Activated naive CD8-positive, alpha-beta T cell (primary cell): Measurements from ENCODE around the gene OR51E1.

Experiments used
- H3K27ac Mint-ChIP-seq: one replicate; pipeline ENCODE4 v1.8.0; 2021; ENCODE audit warnings: mixed read lengths
- H3K27me3 Mint-ChIP-seq: one replicate; pipeline ENCODE4 v1.8.0; 2021; ENCODE audit warnings: mixed read lengths
- H3K36me3 Mint-ChIP-seq: one replicate; pipeline ENCODE4 v1.8.0; 2021; ENCODE audit warnings: mixed read lengths
- H3K4me1 Mint-ChIP-seq: one replicate; pipeline ENCODE4 v1.8.0; 2021; ENCODE audit warnings: low read depth, mixed read lengths
- H3K4me3 Mint-ChIP-seq: one replicate; pipeline ENCODE4 v1.8.0; 2021; ENCODE audit warnings: mild to moderate bottlenecking, mixed read lengths
- H3K9me3 Mint-ChIP-seq: one replicate; pipeline ENCODE4 v1.8.0; 2021; ENCODE audit warnings: low read depth, mixed read lengths

The OR51E1 gene, protein sequence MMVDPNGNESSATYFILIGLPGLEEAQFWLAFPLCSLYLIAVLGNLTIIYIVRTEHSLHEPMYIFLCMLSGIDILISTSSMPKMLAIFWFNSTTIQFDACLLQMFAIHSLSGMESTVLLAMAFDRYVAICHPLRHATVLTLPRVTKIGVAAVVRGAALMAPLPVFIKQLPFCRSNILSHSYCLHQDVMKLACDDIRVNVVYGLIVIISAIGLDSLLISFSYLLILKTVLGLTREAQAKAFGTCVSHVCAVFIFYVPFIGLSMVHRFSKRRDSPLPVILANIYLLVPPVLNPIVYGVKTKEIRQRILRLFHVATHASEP

DNA sequence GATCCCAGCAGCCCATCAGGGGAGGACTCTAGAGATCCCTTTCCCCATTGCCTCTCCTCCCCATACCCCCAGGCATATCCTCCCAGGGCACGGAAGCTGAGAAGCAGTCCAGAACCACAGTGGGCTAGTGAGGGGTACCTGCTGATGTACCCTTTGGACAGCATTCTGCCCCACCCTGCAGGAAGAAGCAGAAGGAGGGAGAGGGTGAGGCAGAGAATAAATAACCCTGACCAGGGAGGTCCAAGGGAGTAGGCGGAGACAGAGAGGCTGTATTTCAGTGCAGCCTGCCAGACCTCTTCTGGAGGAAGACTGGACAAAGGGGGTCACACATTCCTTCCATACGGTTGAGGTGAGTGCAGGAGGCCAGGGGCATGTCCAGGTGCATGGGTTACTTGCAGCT is at the start of gene OR51E1:
Gene OR51E1 (plus strand): TSS at position 301 of the 400 bp plus-strand sequence. CDS start 8,545 bp downstream, outside the sequence.
- no peak within 1 kb of the TSS for H3K27ac Mint-ChIP-seq

DNA sequence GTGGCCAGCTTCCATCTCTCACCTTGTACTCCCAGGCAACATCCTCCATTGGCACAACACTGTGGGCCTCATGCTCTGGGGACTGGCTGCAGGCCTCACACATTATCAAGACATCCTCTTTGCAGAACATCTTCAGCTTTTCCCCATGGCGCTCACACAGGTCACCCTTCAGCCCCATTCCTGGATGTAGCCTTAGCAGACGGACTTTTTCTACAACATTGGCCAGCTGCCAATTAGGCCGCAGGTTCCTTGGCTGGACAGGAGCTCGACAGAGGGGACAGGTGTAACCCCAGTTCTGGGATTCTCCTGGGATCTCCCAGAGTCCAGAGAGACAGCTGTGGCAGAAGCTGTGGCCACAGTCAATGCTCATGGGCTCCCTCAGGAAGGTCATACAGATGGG is 38.7 kb upstream of the OR51E1 start:
- no peaks in the 10 kb centered on the region for H3K27me3 Mint-ChIP-seq

More for the DNA sequence above, at the start of gene OR51E1:
- peaks cover 12% of the 10 kb centered on the region for H3K27me3 Mint-ChIP-seq
- H3K36me3 Mint-ChIP-seq = no peaks in the 10 kb centered on the region
- no peaks in the 10 kb centered on the region for H3K9me3 Mint-ChIP-seq
- H3K4me3 Mint-ChIP-seq = no peak within 1 kb of the TSS
- no peaks in the 10 kb centered on the region for H3K4me1 Mint-ChIP-seq

DNA sequence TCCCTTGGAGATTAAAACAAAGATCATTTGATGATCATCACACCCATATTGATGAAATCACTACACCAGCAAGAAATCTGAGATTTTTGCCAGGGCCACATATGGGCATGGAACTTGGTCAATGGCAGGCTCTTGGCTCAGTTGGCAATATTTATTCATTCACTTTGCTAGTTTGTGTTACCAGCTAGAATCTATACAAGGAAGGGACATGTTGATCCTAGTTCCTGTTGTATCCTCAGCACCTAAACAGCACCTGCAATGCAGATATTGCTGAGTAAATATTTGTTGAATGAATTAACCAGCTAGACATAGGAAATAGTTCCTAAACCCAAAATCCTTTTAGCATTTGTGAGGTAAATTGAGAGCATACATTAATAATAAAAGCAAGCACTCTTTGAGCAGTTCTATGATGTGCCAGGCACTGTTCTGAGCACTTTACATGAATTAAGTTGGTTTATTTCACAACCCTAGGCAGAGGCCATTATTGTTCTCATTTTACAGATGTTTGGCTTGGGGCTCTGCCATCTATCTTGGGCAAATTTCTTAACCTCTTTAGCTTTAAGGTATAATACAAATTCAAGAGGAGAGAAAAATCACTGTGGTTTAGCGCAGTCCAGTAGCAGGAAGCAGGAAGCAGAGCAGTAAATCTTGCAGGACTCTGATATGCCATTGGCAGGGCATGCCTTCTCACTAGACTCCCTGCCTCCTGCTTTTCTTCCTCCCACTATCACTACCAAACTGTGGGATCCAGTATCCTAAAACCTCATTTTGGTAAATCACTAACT is 37.4 kb upstream of the OR51E1 start:
- H3K36me3 Mint-ChIP-seq = peaks cover 12% of the 10 kb centered on the region
- H3K4me1 Mint-ChIP-seq = peaks cover 45% of the 10 kb centered on the region
- no peak overlapping the region for H3K27ac Mint-ChIP-seq
- no peaks in the 10 kb centered on the region for H3K9me3 Mint-ChIP-seq
- H3K27me3 Mint-ChIP-seq = no peaks in the 10 kb centered on the region
- peak overlapping the region; percentile 92 for H3K4me3 Mint-ChIP-seq

More for the DNA sequence above, 38.7 kb upstream of the OR51E1 start:
- no peak overlapping the region for H3K27ac Mint-ChIP-seq
- no peaks in the 10 kb centered on the region for H3K9me3 Mint-ChIP-seq
- H3K4me3 Mint-ChIP-seq = no peak overlapping the region
- H3K4me1 Mint-ChIP-seq = peaks cover 40% of the 10 kb centered on the region
- H3K36me3 Mint-ChIP-seq = peaks cover 14% of the 10 kb centered on the region

DNA sequence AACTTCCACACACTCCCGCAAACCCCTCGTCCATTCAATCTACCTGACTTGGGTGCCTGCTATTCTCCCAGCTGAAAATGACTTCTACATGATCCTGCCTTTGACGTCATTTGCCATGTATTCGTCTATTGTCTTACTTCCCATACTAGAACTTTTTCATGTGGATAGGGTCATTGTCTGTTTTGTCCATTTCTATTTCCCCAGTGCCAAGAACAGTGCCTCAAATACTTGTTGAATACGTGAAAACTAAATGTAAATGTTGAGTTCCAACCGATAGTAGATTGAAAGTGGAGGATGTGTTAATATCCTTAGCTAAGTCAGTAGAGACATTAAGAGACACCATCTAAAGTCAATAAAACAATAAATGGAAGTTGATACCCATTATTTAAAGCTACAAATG is 36.7 kb upstream of the OR51E1 start:
- H3K4me3 Mint-ChIP-seq = peak overlapping the region; percentile 92
- no peaks in the 10 kb centered on the region for H3K27me3 Mint-ChIP-seq
- peaks cover 12% of the 10 kb centered on the region for H3K36me3 Mint-ChIP-seq
- H3K4me1 Mint-ChIP-seq = peaks cover 45% of the 10 kb centered on the region
- H3K9me3 Mint-ChIP-seq = no peaks in the 10 kb centered on the region
- peak overlapping the region; percentile 96 for H3K27ac Mint-ChIP-seq

DNA sequence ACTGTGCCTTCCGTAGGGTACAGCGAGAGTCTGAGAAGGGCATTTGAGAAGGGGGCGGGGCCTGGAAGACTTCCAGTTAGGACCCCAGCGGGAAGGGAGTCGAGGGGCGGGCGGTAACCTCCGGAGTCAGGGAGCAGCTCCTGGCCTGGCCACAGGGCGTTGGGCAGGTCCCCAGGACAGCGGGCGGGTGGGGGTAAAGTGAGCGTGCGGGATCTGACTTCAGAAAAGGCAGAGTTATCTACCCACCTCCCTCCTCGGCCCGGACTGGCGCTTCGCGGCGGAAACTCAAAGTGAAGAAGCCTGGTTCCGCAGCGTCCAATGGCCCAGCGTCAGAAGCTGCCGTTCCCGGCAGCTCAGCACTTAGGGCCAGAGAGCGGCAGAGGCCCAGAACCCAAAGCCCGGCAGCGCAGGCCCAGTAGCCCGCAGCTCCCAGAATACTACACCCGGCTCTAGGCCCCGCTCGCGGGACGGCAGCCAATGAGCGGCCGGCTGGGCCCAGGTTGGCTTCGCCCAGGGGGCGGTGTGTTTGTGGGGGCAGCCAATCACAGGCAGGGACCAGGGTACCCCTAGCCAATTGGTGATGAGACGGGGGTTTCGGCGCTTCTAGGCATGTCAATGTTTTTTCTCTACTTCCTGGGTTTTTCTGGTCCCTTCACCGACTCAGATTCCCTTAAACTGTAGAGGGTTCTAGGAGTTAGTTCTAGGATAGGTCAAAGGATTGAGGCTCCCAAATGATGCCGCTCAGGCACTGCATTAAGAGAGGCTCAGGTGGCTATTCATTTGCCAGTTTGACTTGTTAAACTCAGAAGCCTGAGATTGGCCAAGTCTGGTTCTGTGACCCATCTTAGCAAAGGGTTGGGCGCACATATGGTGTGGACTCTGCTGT is 35.8 kb upstream of the OR51E1 start, which contains the start of gene TRIM68:
Gene TRIM68 (minus strand): TSS at position 451 of the 886 bp plus-strand sequence. CDS start 2,727 bp downstream, outside the sequence.
- H3K4me1 Mint-ChIP-seq = peaks cover 45% of the 10 kb centered on the region
- H3K27ac Mint-ChIP-seq = peak within 1 kb of the TSS; percentile 96
- H3K9me3 Mint-ChIP-seq = no peaks in the 10 kb centered on the region
- no peaks in the 10 kb centered on the region for H3K27me3 Mint-ChIP-seq
- peaks cover 12% of the 10 kb centered on the region for H3K36me3 Mint-ChIP-seq
- H3K4me3 Mint-ChIP-seq = peak within 1 kb of the TSS; percentile 92

DNA sequence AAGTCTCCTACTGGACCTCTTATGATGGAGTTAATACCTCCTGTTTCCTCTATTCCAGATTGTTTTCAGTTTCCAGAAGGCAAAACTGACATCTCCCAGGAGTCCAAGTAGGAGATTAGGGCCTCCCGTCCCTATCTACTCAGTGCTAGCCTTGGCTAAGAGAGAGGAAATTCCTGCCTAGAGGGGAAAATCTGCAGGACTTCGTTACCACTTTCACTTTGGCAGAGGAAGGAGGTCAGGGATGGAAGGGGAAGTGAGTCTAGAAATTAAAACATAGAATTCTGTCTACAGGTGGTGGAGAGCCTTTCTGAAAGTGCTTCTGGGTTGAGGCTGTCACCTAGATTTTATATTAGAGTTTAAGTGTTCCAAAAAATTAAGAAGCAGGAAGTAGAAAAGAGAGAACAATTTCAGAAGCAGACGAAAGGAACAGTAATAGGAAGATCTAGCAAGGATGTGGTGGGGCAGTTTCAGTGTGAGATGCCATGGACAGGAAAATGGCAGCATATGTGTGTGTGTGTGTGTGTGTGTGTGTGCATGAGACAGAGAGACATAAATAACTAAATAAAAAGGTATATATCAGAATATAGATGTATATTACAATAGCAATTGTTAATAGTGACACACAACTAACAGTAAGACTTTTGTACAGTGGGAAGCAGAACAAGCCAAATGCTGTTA is 33.4 kb upstream of the OR51E1 start:
- Mint-ChIP-seq H3K4me3 (peak overlapping the region; percentile 45), H3K27ac (peak overlapping the region; percentile 75), H3K36me3 (peaks cover 2% of the 10 kb centered on the region), H3K9me3 (no peaks in the 10 kb centered on the region), H3K27me3 (no peaks in the 10 kb centered on the region), H3K4me1 (peaks cover 38% of the 10 kb centered on the region)

DNA sequence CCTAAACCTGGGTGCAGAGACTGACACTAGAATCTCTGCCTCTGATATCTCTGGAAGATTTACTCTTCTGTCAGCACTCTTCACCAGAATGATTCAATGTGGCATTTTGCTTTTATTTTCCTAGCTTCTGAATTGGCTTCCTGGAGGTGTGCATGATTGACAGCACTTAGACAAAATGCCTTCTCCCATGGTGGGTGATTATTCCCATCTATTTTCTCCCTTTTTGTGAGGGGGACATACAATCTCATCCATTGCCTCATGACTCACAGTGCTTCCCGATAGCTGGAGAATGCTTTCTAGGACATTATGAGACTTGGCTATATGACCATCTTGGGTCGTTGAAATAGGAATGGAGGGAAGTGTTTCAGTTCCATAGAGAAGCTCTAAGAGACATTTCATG is 31.8 kb upstream of the OR51E1 start:
- H3K27ac Mint-ChIP-seq = no peak overlapping the region
- H3K9me3 Mint-ChIP-seq = no peaks in the 10 kb centered on the region
- H3K4me3 Mint-ChIP-seq = no peak overlapping the region
- no peaks in the 10 kb centered on the region for H3K36me3 Mint-ChIP-seq
- H3K4me1 Mint-ChIP-seq = peaks cover 26% of the 10 kb centered on the region
- H3K27me3 Mint-ChIP-seq = peaks cover 2% of the 10 kb centered on the region

DNA sequence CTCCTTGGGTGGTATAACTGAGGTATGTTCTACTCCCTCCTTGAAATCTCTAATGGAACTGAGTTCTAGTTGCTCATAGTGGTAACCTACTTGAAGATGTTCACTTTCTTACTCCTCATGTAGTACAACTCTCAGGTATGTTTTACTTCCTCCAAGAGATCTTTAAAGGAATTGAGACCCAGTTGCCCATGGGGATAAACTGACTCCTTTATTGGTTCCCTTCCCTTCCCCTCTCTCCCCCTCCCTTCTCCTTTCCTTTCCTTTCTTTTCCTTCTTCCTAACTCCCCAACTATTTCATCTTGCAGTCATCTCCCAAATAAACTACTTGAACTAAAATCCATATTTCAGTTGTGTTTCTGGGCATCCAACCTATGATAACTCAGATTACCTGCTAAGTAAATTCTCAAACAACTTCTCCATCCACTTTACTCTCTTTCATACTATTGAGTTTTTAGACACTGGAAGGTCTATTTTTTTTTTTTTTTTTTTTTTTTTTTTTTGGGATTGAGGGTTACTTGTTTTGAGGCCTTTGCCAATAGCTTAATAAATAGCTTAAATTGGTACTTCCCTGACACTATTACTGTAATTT is 27.8 kb upstream of the OR51E1 start:
- H3K27me3 Mint-ChIP-seq = peaks cover 4% of the 10 kb centered on the region
- no peaks in the 10 kb centered on the region for H3K4me1 Mint-ChIP-seq
- no peak overlapping the region for H3K27ac Mint-ChIP-seq

DNA sequence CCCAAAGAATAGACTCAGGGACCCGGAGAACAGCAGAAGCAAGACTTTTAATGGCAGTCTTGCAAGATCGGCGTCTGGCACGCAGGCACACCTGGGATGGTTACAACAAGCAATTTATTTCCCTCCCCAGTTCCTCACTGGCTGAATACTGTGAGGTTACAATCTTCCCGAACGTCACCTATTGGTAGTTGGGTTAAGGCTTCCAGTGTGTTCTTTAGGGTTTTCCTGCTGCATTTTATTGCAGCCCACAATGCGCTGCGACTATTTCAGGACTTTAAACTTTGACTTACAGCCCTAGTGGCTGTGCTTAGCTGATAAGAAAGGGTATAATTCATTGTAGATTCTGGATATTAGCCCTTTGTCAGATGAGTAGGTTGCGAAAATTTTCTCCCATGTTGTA is 24.3 kb upstream of the OR51E1 start:
- Mint-ChIP-seq H3K27me3 (peaks cover 7% of the 10 kb centered on the region), H3K36me3 (peaks cover 2% of the 10 kb centered on the region), H3K27ac (no peak overlapping the region), H3K9me3 (no peaks in the 10 kb centered on the region), H3K4me1 (no peaks in the 10 kb centered on the region), H3K4me3 (no peak overlapping the region)

More for the DNA sequence above, 27.8 kb upstream of the OR51E1 start:
- Mint-ChIP-seq H3K9me3 (no peaks in the 10 kb centered on the region), H3K36me3 (no peaks in the 10 kb centered on the region), H3K4me3 (no peak overlapping the region)

DNA sequence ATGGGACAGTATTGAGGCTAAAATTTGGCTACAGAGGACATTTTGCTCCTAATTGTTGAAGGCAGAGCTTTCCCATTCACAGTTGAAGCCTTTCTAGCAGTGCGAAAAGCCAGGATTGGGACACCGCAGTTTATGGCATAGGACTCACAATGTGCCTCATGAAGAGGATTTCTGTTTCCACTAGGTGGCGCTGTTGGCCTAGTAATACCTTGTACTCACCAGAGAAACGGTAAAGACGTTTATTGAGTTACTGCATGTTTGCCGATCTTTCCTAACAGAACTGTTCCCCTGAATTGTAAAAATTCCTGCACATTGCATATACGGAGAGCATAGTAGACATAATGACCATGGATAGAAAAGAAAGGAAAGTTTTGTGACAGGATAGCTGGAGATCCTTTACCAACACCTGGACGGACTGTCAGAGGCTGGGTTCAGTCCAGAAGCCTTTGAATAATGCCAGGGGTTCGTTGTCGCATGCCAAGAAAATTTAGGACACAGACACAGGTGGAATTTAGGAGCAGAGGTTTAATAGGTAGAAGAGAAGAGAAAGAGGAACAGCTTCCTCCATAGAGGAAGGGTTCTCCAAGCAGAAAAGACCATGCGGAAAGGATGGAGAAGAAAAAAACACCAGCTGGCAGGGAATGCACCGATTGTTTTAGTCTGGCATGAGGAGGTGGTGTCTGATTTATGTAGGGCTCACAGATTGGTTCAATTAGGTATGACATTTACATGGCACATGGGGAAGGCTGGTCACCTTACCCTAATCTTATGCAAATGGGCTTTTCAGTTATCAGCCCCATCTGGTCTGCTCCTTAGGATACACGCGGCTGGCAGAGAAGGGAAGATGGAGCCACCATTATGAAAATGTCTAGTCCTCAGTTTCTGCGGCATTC is 17.3 kb upstream of the OR51E1 start:
- Mint-ChIP-seq H3K36me3 (peaks cover 17% of the 10 kb centered on the region), H3K27ac (no peak overlapping the region), H3K4me1 (no peaks in the 10 kb centered on the region), H3K9me3 (peaks cover 9% of the 10 kb centered on the region), H3K4me3 (no peak overlapping the region), H3K27me3 (peaks cover 36% of the 10 kb centered on the region)

DNA sequence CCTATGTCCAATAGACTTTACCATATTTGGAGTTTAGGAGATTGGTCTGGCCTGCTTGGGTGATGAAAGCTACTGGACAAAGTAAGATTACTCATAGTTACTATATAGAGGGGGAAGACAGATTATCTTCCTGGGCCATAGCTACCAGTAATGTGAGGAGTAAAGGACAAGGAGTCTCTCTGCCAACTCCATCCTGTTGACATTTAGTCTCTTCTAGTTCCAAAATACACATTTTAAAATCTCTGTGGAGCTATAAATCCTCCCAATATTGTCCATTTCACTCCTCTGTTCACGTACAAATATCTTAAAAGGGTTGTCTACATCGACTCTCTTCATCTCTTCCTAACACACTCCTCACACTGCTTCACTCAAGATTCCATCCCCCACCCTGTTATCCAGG is 7.6 kb upstream of the OR51E1 start:
- Mint-ChIP-seq H3K36me3 (peaks cover under 1% of the 10 kb centered on the region), H3K27me3 (peaks cover 7% of the 10 kb centered on the region), H3K27ac (no peak overlapping the region), H3K4me3 (no peak overlapping the region), H3K9me3 (no peaks in the 10 kb centered on the region), H3K4me1 (no peaks in the 10 kb centered on the region)

DNA sequence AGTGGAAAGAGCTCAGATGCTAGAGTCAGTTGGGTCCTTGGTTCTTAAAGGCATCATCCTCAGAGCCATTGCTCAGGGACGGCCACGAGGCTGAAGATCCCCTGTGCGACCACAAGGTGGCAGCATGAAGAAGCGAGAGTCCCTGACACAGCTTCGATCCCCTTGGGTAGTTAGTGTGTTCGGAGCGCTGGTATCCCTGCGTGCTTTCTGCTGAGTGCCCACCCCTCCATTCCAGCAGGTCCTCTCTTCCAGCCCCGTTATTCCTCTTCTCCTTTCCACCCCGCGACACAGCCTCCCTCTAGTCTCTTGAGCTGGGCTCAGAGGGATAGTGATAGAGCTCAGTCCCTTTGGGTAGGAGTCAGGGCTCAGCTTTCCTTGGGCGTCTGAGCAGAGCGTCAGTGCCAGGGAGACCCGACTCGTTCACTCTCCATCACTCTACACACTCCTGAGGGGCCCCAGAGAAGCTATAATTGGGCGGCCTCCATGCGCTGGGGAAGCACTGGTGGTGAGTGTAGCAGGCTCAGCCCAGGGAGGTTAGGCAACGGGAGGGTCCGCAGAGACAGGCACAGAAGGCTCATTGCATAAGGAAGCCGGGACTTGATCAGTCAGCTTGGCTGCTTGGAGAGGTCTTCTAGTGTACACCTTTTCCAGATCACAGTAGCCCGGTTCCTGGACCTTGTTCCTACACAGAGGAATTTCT is 6.7 kb upstream of the OR51E1 start, which contains the start of gene OR51D1:
Gene OR51D1 (plus strand): TSS at position 516 of the 700 bp plus-strand sequence. CDS start 2,314 bp downstream, outside the sequence.
- H3K36me3 Mint-ChIP-seq = no peaks in the 10 kb centered on the region
- H3K27me3 Mint-ChIP-seq = peaks cover 9% of the 10 kb centered on the region
- no peak within 1 kb of the TSS for H3K27ac Mint-ChIP-seq
- no peaks in the 10 kb centered on the region for H3K9me3 Mint-ChIP-seq
- H3K4me1 Mint-ChIP-seq = no peaks in the 10 kb centered on the region
- H3K4me3 Mint-ChIP-seq = no peak within 1 kb of the TSS

DNA sequence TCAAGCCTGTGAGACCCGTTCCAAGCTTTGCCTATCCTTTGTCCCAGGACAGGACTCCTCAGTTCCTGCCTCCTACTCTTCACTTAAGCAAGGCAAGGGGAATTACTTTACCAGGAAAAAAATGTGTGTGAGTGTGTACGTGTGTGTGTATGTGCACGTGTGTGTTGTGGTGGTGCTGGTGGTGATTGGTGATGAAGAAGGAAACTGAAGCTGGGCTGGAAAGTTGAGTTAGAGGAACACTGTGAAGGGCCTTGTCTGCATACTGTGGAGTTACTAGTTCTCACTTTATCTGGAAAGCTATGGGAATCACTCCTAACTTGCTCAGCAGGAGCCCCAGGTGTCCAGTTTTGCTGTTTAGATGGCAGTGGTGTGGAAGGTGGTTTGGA is 6.1 kb upstream of the OR51E1 start:
- H3K27ac Mint-ChIP-seq = no peak overlapping the region
- H3K4me1 Mint-ChIP-seq = no peaks in the 10 kb centered on the region
- H3K36me3 Mint-ChIP-seq = no peaks in the 10 kb centered on the region
- H3K4me3 Mint-ChIP-seq = no peak overlapping the region
- peaks cover 9% of the 10 kb centered on the region for H3K27me3 Mint-ChIP-seq
- H3K9me3 Mint-ChIP-seq = no peaks in the 10 kb centered on the region
